ENCODE measurements around the gene MGAT5.
A peak's percentile ranks its signal among the peaks of the same experiment; 100 is the strongest.

MGAT5 gene

DNA sequence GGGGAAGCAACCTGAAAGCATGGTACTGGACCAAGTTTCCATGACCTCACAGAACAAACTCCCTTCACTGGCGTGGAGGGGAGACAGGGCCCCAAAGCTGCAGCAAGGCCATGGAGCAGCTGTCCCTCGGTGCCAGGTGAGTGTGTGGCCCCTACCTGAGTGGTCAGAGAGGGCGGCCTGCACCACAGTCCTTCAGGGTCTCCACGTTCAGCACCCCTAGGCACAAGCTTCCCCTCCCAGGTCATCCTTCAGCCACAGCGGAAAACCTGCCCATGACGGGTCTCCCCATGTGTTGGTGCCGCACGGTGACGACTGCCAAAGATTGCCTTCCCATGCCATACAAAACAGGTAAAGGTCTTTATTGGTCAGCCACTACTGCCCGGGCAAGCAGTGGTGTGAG is 201.6 kb downstream of the MGAT5 start:
- no peak for DNase-seq
- H3K27ac Mint-ChIP-seq = no peak overlapping the region
- no peaks in the 10 kb centered on the region for H3K9me3 Mint-ChIP-seq
- no peaks in the 10 kb centered on the region for H3K27me3 Mint-ChIP-seq
- H3K4me1 Mint-ChIP-seq = peaks cover 5% of the 10 kb centered on the region
- no peak for ATAC-seq
- H3K4me3 Mint-ChIP-seq = no peak overlapping the region

DNA sequence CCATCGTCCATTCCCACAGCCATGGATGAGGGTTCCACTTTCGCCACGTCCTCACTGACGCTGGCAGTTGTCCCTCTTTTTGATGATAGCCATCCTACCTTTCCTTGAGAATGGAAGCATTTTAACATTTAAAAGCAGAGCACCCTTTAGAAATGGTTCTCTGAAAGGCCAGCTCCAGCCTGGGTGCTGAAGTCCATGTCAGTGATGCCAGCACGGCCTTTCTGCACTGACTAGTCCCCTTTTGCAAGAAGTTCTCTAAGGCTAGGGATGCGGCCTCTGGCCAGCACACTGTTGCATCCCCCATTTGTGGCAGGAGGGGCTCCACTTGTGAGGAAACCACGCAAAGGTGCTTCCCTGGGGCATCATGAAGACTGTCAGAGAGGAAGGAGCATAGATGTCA is 203.5 kb downstream of the MGAT5 start:
- no peak for ATAC-seq
- DNase-seq = no peak
- Mint-ChIP-seq H3K27ac (no peak overlapping the region), H3K4me1 (peaks cover 5% of the 10 kb centered on the region), H3K27me3 (no peaks in the 10 kb centered on the region), H3K4me3 (no peak overlapping the region), H3K9me3 (no peaks in the 10 kb centered on the region)

DNA sequence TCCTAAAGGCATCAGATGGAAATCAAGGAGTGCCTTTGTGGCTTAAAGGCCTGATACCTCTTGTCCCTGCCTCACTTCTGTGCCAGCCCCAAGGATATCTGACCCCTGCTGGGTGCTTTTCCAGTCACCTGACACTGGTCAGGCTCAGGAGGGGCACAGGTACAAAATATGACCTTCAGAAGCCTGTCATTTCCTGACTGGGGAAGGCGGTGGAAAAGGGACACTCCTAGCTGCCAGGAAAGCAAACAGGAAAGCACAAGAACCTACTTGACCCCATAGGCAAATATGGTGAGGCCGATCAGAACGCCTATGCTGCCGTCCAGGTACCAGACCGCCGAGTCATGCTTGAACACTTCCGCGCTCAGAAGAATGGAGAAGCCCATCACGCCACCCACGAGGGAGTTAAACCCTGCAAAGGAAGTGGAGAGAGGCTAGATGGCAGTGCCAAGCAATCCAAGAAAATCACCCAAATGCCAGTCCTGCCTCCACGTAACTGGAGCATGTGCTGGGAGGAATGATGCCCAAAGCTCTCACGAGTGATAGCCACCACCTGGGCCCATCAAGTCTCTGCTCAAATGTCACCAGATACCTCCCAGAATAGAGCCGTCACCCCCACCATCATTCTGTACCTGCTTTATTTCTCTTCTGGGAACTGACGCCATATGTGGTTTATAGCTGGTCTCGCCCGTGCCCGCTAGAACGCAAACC is 204.0 kb downstream of the MGAT5 start:
- H3K9me3 Mint-ChIP-seq = no peaks in the 10 kb centered on the region
- no peak for ATAC-seq
- peaks cover 5% of the 10 kb centered on the region for H3K4me1 Mint-ChIP-seq
- no peak overlapping the region for H3K27ac Mint-ChIP-seq
- H3K27me3 Mint-ChIP-seq = no peaks in the 10 kb centered on the region
- no peak overlapping the region for H3K4me3 Mint-ChIP-seq
- no peak for DNase-seq

DNA sequence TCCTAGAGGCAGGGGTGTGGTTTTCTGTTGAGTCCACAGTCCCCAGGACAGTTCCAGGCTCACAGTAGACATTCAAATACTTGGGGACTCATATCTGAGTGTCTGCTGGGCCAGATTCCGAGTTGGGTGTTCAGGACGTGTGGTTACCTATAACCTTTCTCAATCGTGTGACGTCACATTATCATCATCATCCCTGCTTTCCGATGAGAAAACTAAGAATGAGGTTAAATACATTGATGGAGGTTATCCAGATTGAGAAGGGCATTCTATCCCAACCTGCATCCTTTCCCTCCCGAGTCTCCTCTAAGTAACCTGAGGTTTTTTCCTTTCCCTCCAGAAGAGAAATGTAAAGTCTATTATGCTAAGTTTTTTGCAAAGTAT is 204.6 kb downstream of the MGAT5 start:
- Mint-ChIP-seq H3K9me3 (no peaks in the 10 kb centered on the region), H3K4me1 (peaks cover 5% of the 10 kb centered on the region), H3K27me3 (no peaks in the 10 kb centered on the region), H3K4me3 (no peak overlapping the region), H3K27ac (no peak overlapping the region)
- DNase-seq = no peak
- ATAC-seq = no peak

DNA sequence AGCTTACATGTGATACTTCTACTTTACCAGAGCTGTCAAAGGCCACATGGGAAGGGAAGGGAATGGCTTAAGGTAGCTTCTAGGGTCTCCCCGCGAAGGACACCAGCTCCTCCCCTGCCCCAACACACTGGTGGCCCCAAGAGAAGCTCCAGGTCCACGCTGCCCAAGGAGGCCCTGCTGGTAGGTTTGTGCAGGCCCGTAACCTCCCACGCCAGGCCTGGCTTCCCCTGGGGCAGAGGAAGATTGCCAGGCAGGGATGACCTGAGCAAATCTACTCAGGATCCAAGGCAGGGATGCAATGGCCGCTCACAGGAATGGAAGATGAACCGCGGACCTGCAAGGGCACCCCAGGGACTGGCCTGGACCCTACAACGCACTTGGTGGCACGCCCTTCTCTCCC is 205.1 kb downstream of the MGAT5 start:
- Mint-ChIP-seq H3K27ac (no peak overlapping the region), H3K9me3 (no peaks in the 10 kb centered on the region), H3K27me3 (no peaks in the 10 kb centered on the region), H3K4me1 (peaks cover 5% of the 10 kb centered on the region), H3K4me3 (no peak overlapping the region)
- ATAC-seq (no peak), DNase-seq (no peak)

DNA sequence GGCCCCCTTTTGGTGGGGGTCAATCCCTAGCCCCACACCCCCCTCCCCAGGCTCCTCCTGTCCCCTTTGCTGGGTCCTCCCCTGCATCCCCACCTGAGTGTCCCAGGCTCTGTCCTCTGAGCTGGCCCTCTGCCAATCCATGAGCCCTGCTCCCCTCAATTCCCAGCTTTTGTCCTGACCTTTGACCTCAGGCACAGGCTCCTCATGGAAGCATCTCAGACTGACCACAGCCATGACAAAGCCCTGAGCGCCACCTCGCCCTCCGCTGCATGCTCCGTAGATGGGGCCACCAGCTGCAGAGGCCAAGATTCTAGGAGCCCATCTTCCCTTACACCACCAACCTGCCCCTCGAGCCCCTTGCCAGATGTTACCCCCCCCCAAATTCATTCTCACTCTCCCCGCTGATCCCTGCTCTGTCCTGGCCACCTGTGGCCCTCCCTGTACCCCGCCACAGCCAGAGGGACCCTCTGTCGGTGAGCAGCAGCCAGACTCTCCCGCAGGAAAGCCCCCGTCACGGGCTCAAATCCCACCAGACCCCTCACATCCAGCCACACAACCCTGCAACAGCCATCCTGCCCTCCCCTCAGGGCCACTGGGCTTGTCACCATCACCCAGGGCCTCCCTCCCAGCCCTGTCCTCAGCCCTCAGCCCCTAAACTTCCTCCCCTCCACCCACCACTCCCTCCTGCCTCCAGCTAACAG is 206.0 kb downstream of the MGAT5 start:
- Mint-ChIP-seq H3K9me3 (no peaks in the 10 kb centered on the region), H3K27me3 (no peaks in the 10 kb centered on the region), H3K27ac (no peak overlapping the region)

DNA sequence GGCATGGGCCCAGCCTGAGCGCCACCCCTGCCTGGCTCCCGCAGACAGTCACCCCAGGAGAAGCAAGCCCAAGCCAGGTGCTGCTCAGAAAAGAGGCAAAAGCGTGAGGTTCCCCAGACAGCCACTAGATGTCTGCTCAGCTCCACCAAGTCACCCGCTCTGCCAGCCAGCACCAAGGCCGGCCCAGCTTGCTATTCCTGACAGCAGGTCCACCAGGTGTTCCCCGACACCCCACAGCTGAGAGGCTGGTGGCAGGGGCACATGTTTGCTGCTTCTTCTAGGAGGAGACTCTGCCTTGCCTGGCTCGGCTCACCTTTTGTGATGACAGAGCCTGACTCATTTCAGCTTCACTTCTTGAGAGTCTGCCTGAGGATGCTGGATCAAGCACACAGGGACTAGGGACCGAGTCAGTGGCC is 206.7 kb downstream of the MGAT5 start:
- Mint-ChIP-seq H3K4me3 (no peak overlapping the region), H3K9me3 (no peaks in the 10 kb centered on the region), H3K4me1 (peaks cover 5% of the 10 kb centered on the region), H3K27ac (no peak overlapping the region), H3K27me3 (no peaks in the 10 kb centered on the region)
- DNase-seq (peak in 1 of 2 donors; percentile 20), ATAC-seq (peak; percentile 55)

More for the DNA sequence above, 206.0 kb downstream of the MGAT5 start:
- DNase-seq (no peak), ATAC-seq (peak; percentile 10)
- Mint-ChIP-seq H3K4me1 (peaks cover 5% of the 10 kb centered on the region), H3K4me3 (no peak overlapping the region)

DNA sequence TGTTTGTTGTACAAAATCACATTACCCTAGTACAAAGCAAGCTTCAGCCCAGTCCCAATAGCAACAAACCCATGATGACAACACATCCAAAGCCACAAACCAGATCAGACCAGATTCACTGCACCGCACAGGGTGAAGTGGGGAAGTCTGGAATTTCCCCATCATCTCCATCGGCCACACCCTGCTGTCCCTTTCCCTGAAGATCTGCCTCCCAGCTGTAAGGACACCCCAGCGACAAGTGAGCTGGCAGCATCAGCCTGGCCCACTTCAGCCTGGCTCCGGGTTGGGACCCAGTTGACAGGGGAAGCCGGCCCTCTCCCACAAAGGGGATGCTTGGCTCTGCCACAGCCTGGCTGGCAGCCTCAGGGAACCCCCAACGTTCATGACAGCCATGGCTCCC is 207.6 kb downstream of the MGAT5 start:
- Mint-ChIP-seq H3K27me3 (no peaks in the 10 kb centered on the region), H3K27ac (no peak overlapping the region), H3K4me3 (no peak overlapping the region), H3K4me1 (peaks cover 5% of the 10 kb centered on the region), H3K9me3 (no peaks in the 10 kb centered on the region)
- ATAC-seq (no peak), DNase-seq (no peak)

DNA sequence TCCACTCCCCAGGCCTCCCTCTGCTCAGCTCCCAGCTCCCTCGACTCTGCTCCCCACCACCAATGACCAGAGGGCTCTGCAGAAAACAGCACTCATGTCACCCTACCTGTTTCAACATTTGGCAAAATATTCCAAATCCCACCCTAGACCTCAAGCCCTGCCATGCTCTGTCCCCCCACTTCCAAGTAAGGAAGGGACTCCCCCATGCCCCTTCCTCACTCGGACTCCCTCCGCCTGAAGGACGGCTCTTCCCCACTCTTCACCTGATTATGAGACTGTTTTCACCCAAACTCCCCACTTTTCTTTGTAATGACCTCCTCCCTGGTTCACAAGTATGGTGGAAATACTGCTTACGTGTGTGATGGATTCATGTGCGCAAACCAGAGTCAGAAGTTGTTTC is 208.4 kb downstream of the MGAT5 start:
- no peaks in the 10 kb centered on the region for H3K9me3 Mint-ChIP-seq
- peak overlapping the region in 1 of 2 donors; percentile 55 for H3K27ac Mint-ChIP-seq
- DNase-seq = no peak
- peaks cover 5% of the 10 kb centered on the region for H3K4me1 Mint-ChIP-seq
- H3K27me3 Mint-ChIP-seq = no peaks in the 10 kb centered on the region
- ATAC-seq = no peak
- H3K4me3 Mint-ChIP-seq = no peak overlapping the region

DNA sequence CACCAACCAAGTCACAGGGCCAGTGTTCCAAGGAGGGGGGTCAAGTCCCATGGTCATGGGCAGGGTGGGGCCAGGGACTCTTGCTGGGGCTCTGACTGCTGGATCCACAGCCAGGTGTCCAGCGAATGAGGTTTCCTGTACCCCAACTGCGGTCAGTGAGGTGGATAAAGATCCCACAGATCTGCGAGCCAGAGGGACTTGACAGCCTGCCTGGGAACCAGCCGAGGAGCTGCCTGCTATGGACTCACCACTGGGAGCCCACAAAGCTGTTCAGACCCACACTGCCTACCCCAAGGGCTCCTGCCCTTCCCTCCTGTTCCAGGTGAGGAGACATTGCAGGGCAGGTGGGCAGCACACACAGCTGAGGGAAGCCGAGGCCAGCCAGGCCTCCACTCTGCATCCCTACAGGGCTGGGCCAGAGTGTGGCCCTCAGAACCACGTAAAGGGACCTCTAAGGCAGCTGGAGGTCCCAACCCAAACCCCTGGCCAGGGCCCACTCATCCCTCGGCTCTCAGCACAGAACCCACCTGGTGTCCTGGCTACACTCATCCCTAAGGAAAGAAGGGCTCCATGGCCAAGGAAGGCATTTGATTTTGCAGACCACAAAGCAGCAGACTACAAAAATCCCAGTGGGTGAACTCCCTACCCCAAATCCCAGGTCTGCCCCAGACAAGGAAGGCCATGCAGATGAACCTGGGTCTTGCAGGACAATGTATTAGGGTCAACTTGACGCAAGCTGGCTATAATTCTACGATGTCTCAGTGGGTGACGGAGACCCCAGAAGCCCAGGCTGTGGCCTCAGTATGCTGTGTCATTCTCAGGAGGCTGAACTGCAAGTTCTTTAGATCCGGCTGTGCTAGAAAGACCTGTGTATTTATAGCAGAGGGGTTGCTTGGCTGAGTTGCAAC is 209.2 kb downstream of the MGAT5 start:
- H3K27me3 Mint-ChIP-seq = no peaks in the 10 kb centered on the region
- ATAC-seq (no peak), DNase-seq (no peak)
- peak overlapping the region in 1 of 2 donors; percentile 44 for H3K27ac Mint-ChIP-seq
- peaks cover 5% of the 10 kb centered on the region for H3K4me1 Mint-ChIP-seq
- no peak overlapping the region for H3K4me3 Mint-ChIP-seq
- H3K9me3 Mint-ChIP-seq = no peaks in the 10 kb centered on the region

DNA sequence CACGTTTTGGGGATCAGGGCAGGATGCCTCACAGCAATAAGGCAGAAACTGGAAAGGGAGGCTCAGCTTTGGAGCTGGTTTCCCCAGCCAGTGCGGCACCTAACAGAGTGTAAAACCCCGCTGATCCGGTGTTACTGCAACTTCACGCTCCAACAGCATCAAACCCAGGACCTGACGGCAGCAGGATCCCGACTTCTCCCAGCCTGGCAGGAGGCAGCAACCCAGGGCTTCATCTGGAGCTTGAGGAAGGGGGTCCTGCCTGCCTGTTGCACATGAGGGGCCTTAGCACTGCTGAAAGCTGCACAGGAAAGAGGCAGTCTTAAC is 209.8 kb downstream of the MGAT5 start:
- no peak overlapping the region for H3K4me3 Mint-ChIP-seq
- ATAC-seq = no peak
- no peak for DNase-seq
- H3K9me3 Mint-ChIP-seq = no peaks in the 10 kb centered on the region
- H3K27me3 Mint-ChIP-seq = no peaks in the 10 kb centered on the region
- no peak overlapping the region for H3K27ac Mint-ChIP-seq
- peaks cover 5% of the 10 kb centered on the region for H3K4me1 Mint-ChIP-seq

DNA sequence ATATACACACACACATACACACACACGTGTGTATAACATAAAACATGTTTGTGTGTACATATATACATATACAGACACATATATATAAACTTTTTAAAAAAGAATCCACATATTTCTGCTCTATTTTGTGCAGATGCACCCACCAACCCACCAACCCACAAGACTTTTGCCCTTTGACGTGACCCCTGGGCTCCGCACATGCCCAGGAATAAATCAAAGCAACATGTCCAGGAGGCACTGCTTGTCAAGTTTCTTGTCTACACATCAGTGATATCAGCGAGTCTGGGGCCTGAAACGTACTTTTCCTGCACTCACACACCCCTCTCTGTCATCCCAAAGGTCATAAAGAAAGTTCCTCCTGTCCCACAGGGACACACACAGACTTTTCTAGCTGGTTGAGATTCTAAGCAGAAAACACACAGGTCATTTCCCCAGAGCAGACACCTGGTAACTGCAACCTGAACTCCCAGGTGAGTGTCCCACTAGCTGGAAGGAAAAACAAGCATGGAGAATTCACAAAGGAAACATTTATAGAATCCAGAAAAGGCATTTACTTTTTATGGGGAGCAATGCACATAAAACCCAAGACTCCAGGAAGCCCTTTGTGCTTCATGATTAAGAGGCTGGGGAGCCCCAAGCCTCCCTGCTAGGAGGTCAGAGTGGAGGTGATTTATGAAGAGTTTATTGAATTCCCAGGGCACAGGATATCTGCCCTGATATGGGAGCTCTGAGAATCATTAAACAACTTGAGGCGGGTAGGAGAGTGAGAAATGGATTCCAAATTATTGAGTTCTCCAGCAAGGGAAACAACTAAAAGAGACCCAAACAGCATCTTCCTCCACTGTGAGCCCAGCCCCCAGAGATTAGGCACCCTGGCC is 211.6 kb downstream of the MGAT5 start:
- DNase-seq (no peak), ATAC-seq (no peak)
- Mint-ChIP-seq H3K27me3 (no peaks in the 10 kb centered on the region), H3K4me1 (peaks cover 5% of the 10 kb centered on the region), H3K27ac (no peak overlapping the region), H3K4me3 (no peak overlapping the region), H3K9me3 (no peaks in the 10 kb centered on the region)

DNA sequence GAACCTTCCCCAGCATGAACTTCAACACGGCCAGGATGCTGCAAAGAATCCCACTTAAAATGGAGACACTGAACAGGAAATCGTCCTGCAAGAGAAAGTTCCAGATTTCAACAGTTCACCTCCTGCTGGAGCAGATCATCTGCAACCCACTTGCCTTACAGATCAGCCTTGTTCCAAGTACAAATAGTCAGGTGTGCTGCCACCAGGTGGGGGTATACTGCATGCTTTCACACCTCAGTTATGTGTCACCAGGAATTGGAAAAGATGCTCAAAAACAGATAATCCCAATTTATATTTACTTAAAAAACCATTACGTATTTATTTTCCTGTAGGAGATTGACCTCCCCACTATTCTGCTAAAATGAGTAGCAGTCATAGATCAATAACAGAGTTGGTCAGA is 212.3 kb downstream of the MGAT5 start:
- Mint-ChIP-seq H3K4me3 (no peak overlapping the region), H3K4me1 (peaks cover 1% of the 10 kb centered on the region), H3K27ac (no peak overlapping the region), H3K27me3 (no peaks in the 10 kb centered on the region), H3K9me3 (no peaks in the 10 kb centered on the region)
- no peak for ATAC-seq
- DNase-seq = no peak

DNA sequence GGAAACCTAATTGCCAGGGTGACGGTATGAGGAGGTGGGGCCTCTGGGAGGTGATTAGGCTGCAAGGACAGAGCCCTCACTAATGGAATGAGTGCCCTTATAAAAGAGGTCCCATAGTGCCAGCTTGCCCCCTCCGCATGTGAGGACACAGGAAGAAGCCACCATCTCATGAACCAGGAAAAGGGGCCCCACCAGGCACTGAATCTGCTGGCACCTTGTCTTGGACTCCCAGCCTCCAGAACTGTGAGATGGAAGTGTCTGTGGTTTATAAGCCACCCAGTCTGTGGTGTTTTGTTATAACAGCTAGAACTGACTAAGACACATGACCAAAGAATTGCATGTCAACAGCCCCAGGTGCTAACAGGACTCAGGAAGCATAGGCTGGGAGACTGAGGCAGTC is 214.3 kb downstream of the MGAT5 start:
- no peaks in the 10 kb centered on the region for H3K27me3 Mint-ChIP-seq
- ATAC-seq = no peak
- peaks cover 8 to 11% of the 10 kb centered on the region in 2 donors for H3K9me3 Mint-ChIP-seq
- no peak for DNase-seq
- no peaks in the 10 kb centered on the region for H3K4me1 Mint-ChIP-seq
- no peak overlapping the region for H3K4me3 Mint-ChIP-seq
- no peak overlapping the region for H3K27ac Mint-ChIP-seq

DNA sequence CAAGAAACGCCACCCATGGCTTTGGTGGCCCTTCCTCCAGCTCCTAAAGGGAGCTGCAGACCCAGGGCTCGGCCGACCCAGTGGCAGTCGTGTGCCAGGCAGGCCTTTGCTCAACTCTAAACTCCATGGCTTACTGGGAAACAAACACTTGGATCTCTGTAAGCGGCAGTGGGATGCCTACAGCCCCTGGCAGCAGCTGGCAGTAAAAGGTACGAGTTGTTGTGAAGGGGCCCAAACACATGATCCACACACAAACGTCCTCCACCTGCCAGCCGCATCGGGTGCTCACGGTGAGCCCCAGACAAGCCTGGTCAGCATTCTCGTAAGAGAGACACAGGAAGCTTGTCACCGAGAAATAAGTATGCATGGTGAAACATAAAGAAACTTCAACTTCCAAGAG is 214.9 kb downstream of the MGAT5 start:
- Mint-ChIP-seq H3K4me1 (no peaks in the 10 kb centered on the region), H3K27me3 (no peaks in the 10 kb centered on the region), H3K4me3 (no peak overlapping the region), H3K27ac (no peak overlapping the region), H3K9me3 (peaks cover 8 to 17% of the 10 kb centered on the region in 2 donors)
- no peak for DNase-seq
- ATAC-seq = no peak

Data from stimulated activated naive CD8-positive, alpha-beta T cell treated with anti-CD3 and anti-CD28 coated beads, Interleukin-15, amount 100 ng/mL, for 72 hours (primary cell).